CD8-positive, alpha-beta memory T cell (primary cell): ENCODE data around the gene CCM2. TPM values are rescaled to one million over a fixed set of nuclear protein-coding genes. Genes with fewer than 3 reads are reported as not detected.

Experiments
- CTCF ChIA-PET: fragments of 350-600 bp; sonication (Branson Sonifier 250); formaldehyde crosslinking; loops from one replicate; lab custom pipeline; 2021; ENCODE audit warnings: antibody characterized with exemption; lab: Charles Lee
- POLR2A ChIA-PET: fragments of 350-600 bp; sonication (Branson Sonifier 250); formaldehyde crosslinking; loops from one replicate; lab custom pipeline; 2021; ENCODE audit warnings: antibody characterized with exemption; lab: Charles Lee
- DNase-seq, 5 donors: peaks; one replicate each; pipeline versions ENCODE4 v3.0.0 to v3.0.0-alpha.2; 2020 to 2022; ENCODE audit warnings: mixed read lengths in 1 of 5
- H3K27ac ChIP-seq: one replicate; pipeline ENCODE4 v1.7.0; 2013; ENCODE audit warnings: low read depth, mild to moderate bottlenecking, low read length, moderate library complexity
- H3K27me3 ChIP-seq: 2 replicates; pipeline ENCODE4 v1.7.0; 2013; ENCODE audit warnings: low read length, mild to moderate bottlenecking; ENCODE audit not compliant: insufficient read depth, poor library complexity, severe bottlenecking
- H3K36me3 ChIP-seq: 2 replicates; pipeline ENCODE4 v1.7.0; 2013; ENCODE audit warnings: mild to moderate bottlenecking, low read length, moderate library complexity; ENCODE audit not compliant: insufficient read depth
- H3K4me1 ChIP-seq: 2 replicates; pipeline ENCODE4 v1.7.0; 2013; ENCODE audit warnings: mild to moderate bottlenecking, low read length, moderate library complexity; ENCODE audit not compliant: insufficient read depth
- H3K4me3 ChIP-seq: 2 replicates; pipeline ENCODE4 v1.7.0; 2013; ENCODE audit warnings: mild to moderate bottlenecking, low read length
- H3K9me3 ChIP-seq: 2 replicates; pipeline ENCODE4 v1.7.0; 2013; ENCODE audit warnings: mild to moderate bottlenecking, low read length
- H3K27ac Mint-ChIP-seq, 8 donors: one replicate each; pipeline ENCODE4 v1.8.0; 2020 to 2021; ENCODE audit warnings: mixed read lengths in 8 of 8, mild to moderate bottlenecking in 6 of 8, inconsistent platforms in 3 of 8, moderate library complexity in 3 of 8
- H3K27me3 Mint-ChIP-seq, 2 donors: one replicate each; pipeline ENCODE4 v1.8.0; 2020 to 2021; ENCODE audit warnings: mixed read lengths in 2 of 2, mild to moderate bottlenecking in 1 of 2, moderate library complexity in 1 of 2
- H3K36me3 Mint-ChIP-seq, 3 donors: one replicate each; pipeline ENCODE4 v1.8.0; 2020 to 2021; ENCODE audit warnings: mixed read lengths in 3 of 3, inconsistent platforms in 1 of 3, mild to moderate bottlenecking in 1 of 3
- H3K4me1 Mint-ChIP-seq, 3 donors: one replicate each; pipeline ENCODE4 v1.8.0; 2020 to 2021; ENCODE audit warnings: mixed read lengths in 3 of 3, inconsistent platforms in 1 of 3, mild to moderate bottlenecking in 1 of 3
- H3K4me3 Mint-ChIP-seq, 7 donors: one replicate each; pipeline ENCODE4 v1.8.0; 2020 to 2021; ENCODE audit warnings: mixed read lengths in 7 of 7, mild to moderate bottlenecking in 6 of 7, moderate library complexity in 4 of 7, inconsistent platforms in 2 of 7
- H3K9me3 Mint-ChIP-seq, 5 donors: one replicate each; pipeline ENCODE4 v1.8.0; 2020 to 2022; ENCODE audit warnings: mixed read lengths in 5 of 5, mild to moderate bottlenecking in 3 of 5, moderate library complexity in 2 of 5, inconsistent platforms in 1 of 5
- polyA plus RNA-seq: library from polyadenylated mRNA; unstranded; fragments of 300-500 nt; fragmentation: Illumina TruSeq; gene quantifications from one replicate; pipeline ENCODE4 v1.2.3, GENCODE V29; 2021
- total RNA-seq, 2 experiments: library from RNA; stranded (reverse); gene quantifications; one replicate each; pipeline ENCODE4 v1.2.3, GENCODE V29; 2021

The CCM2 gene
- total and polyA plus RNA-seq, 3 experiments from 2014 or later = 70.6 to 81.1 (median 74.8) TPM

- Histone ChIP-seq H3K36me3 (peaks cover 91% of the 10 kb centered on the region), H3K4me3 (no peak overlapping the region), H3K27ac (no peak overlapping the region), H3K27me3 (no peaks in the 10 kb centered on the region), H3K4me1 (no peaks in the 10 kb centered on the region), H3K9me3 (no peaks in the 10 kb centered on the region)
- ChIA-PET POLR2A (no interaction called here), CTCF (interaction anchor here (1.6 to 2.2 kb wide), 3 partner anchors 8 to 97 kb away, joined by 3 to 8 read pairs (median 6); no protein-coding TSS in a partner anchor)
- H3K4me3 Mint-ChIP-seq = no peak overlapping the region
- H3K4me1 Mint-ChIP-seq = peaks cover 17 to 48% (median 22%) of the 10 kb centered on the region in 3 donors
- peaks cover 5 to 91% (median 8%) of the 10 kb centered on the region in 3 donors for H3K36me3 Mint-ChIP-seq
- DNase-seq = no peak
- no peaks in the 10 kb centered on the region for H3K9me3 Mint-ChIP-seq
- peaks cover 0 to 1% of the 10 kb centered on the region in 2 donors for H3K27me3 Mint-ChIP-seq
- H3K27ac Mint-ChIP-seq = no peak overlapping the region
These were observed 70.2 kb downstream of the CCM2 start for GRCh38 chr7:45070254-45070642.

GRCh38 chr7:45071528-45071927, 71.5 kb downstream of the CCM2 start:
- H3K4me1 ChIP-seq = no peaks in the 10 kb centered on the region
- CTCF ChIA-PET = interaction anchor here (0.8 to 2.2 kb wide), 3 partner anchors 9 to 98 kb away, joined by 3 to 6 read pairs (median 6); no protein-coding TSS in a partner anchor
- DNase-seq = no peak
- POLR2A ChIA-PET = no interaction called here
- Mint-ChIP-seq H3K27ac (peak overlapping the region in 3 of 8 donors; percentile 21 to 55 (median 33)), H3K4me3 (peak overlapping the region in 1 of 7 donors; percentile 44), H3K27me3 (peaks cover 0 to 1% of the 10 kb centered on the region in 2 donors), H3K36me3 (peaks cover 5 to 90% (median 9%) of the 10 kb centered on the region in 3 donors), H3K9me3 (no peaks in the 10 kb centered on the region), H3K4me1 (peaks cover 11 to 45% (median 12%) of the 10 kb centered on the region in 3 donors)
- H3K9me3 ChIP-seq = no peaks in the 10 kb centered on the region
- no peak overlapping the region for H3K27ac ChIP-seq
- peaks cover 93% of the 10 kb centered on the region for H3K36me3 ChIP-seq
- no peak overlapping the region for H3K4me3 ChIP-seq
- H3K27me3 ChIP-seq = no peaks in the 10 kb centered on the region

- Mint-ChIP-seq H3K9me3 (no peaks in the 10 kb centered on the region), H3K4me3 (no peak overlapping the region), H3K4me1 (peaks cover 9 to 48% (median 11%) of the 10 kb centered on the region in 3 donors), H3K27ac (peak overlapping the region in 3 of 8 donors; percentile 13 to 83 (median 43)), H3K27me3 (peaks cover 0 to 1% of the 10 kb centered on the region in 2 donors), H3K36me3 (peaks cover 5 to 95% (median 9%) of the 10 kb centered on the region in 3 donors)
- Histone ChIP-seq H3K4me1 (no peaks in the 10 kb centered on the region), H3K27ac (no peak overlapping the region), H3K4me3 (no peak overlapping the region), H3K9me3 (no peaks in the 10 kb centered on the region), H3K36me3 (peaks cover 90% of the 10 kb centered on the region), H3K27me3 (no peaks in the 10 kb centered on the region)
- ChIA-PET CTCF (interaction anchor here (0.8 to 2.2 kb wide), 3 partner anchors 10 to 99 kb away, joined by 3 to 6 read pairs (median 6); no protein-coding TSS in a partner anchor), POLR2A (no interaction called here)
- no peak for DNase-seq
These were observed 72.4 kb downstream of the CCM2 start for GRCh38 chr7:45072131-45073030.

- no peak for DNase-seq
- Mint-ChIP-seq H3K27ac (peak overlapping the region in 2 of 8 donors; percentile 83 to 85), H3K36me3 (peaks cover 4 to 92% (median 9%) of the 10 kb centered on the region in 3 donors), H3K4me1 (peaks cover 9 to 46% (median 11%) of the 10 kb centered on the region in 3 donors), H3K4me3 (no peak overlapping the region), H3K27me3 (peaks cover 0 to 1% of the 10 kb centered on the region in 2 donors), H3K9me3 (no peaks in the 10 kb centered on the region)
- Histone ChIP-seq H3K36me3 (peaks cover 82% of the 10 kb centered on the region), H3K27ac (no peak overlapping the region), H3K4me3 (no peak overlapping the region), H3K4me1 (no peaks in the 10 kb centered on the region), H3K9me3 (no peaks in the 10 kb centered on the region), H3K27me3 (no peaks in the 10 kb centered on the region)
- ChIA-PET CTCF (interaction anchor here (1.5 kb wide), 1 partner anchor 100 kb away, joined by 6 read pairs; no protein-coding TSS in a partner anchor), POLR2A (no interaction called here)
These were observed 73.2 kb downstream of the CCM2 start for GRCh38 chr7:45073031-45073785.

- Mint-ChIP-seq H3K36me3 (peaks cover 4 to 84% (median 9%) of the 10 kb centered on the region in 3 donors), H3K27ac (no peak overlapping the region), H3K4me1 (peaks cover 9 to 43% (median 11%) of the 10 kb centered on the region in 3 donors), H3K27me3 (peaks cover 0 to 1% of the 10 kb centered on the region in 2 donors), H3K4me3 (no peak overlapping the region), H3K9me3 (no peaks in the 10 kb centered on the region)
- Histone ChIP-seq H3K9me3 (no peaks in the 10 kb centered on the region), H3K4me3 (no peak overlapping the region), H3K4me1 (no peaks in the 10 kb centered on the region), H3K27me3 (no peaks in the 10 kb centered on the region), H3K27ac (no peak overlapping the region), H3K36me3 (peaks cover 74% of the 10 kb centered on the region)
- POLR2A ChIA-PET = no interaction called here
- CTCF ChIA-PET = interaction anchor here (1.1 kb wide), 1 partner anchor 100 kb away, joined by 3 read pairs; no protein-coding TSS in a partner anchor
- no peak for DNase-seq
These were observed 74.0 kb downstream of the CCM2 start for GRCh38 chr7:45073786-45074527.

- peaks cover 67% of the 10 kb centered on the region for H3K36me3 ChIP-seq
- CTCF ChIA-PET = interaction anchor here (1.1 kb wide), 1 partner anchor 101 kb away, joined by 3 read pairs; no protein-coding TSS in a partner anchor
- peak overlapping the region in 2 of 8 donors; percentile 93 to 94 for H3K27ac Mint-ChIP-seq
These were observed 74.7 kb downstream of the CCM2 start for GRCh38 chr7:45074528-45075354.

More at GRCh38 chr7:45074528-45075354, 74.7 kb downstream of the CCM2 start:
- Mint-ChIP-seq H3K4me3 (no peak overlapping the region), H3K4me1 (peaks cover 9 to 38% (median 11%) of the 10 kb centered on the region in 3 donors), H3K36me3 (peaks cover 4 to 76% (median 9%) of the 10 kb centered on the region in 3 donors), H3K9me3 (no peaks in the 10 kb centered on the region), H3K27me3 (peaks cover 0 to 1% of the 10 kb centered on the region in 2 donors)
- POLR2A ChIA-PET = no interaction called here
- H3K9me3 ChIP-seq = no peaks in the 10 kb centered on the region
- H3K4me1 ChIP-seq = no peaks in the 10 kb centered on the region
- no peak overlapping the region for H3K27ac ChIP-seq
- DNase-seq = no peak
- H3K4me3 ChIP-seq = no peak overlapping the region
- H3K27me3 ChIP-seq = no peaks in the 10 kb centered on the region
